Measurements from ENCODE around the gene FRAT1. TPM values are rescaled to one million over a fixed set of nuclear protein-coding genes. Genes with fewer than 3 reads are reported as not detected.

The FRAT1 gene
- total and polyA plus RNA-seq, 2 of the 13 experiments (the other 11 are each of a cell fraction or from before 2014, with no cell fraction given) = 1.7 to 2.3 TPM

DNA sequence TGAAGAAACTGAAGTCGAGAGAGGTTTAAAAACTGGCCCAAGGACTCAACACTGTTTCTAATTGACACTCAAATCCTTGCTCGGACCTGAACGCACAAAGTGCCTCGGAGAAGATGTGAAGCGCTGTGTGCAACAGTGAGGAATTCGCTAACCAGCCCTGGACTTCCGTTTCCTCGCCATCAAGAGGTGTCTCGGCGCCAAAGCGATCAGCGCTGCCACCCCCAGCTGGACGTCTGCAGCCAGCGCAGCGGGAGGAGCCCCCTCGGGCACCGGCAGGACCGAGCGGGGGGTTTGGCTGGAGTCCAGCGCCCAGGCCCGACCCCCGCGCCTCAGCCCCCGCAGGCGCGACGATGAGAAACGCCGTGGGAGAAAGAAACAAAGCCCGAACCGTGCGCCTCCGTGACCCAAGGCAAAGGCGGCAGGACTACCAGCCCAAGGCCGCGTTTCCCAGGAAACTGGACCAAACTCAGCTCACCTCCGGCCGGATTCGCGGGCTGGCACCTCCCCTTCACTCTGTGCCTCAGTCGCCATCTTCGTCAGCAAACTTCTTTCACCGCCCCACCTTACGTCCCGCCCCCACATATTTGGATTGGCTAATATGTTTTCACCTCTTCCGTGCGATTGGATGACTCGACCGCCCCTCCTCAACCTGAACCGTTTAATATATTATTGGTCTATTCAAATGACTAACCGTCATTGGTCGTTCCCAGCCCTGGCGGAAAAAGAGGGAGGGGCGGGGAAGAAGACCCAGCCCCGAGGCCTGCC is 26.8 kb upstream of the FRAT1 start, which contains the start of gene ARHGAP19 (continued):
- TF ChIP-seq E2F2 (CRISPR knock-in tag; IDR thresholded peaks at IDR 0.05; ENCODE audit: borderline replicate concordance) (no peak), ZNF513 (CRISPR knock-in tag; conservative IDR thresholded peaks at IDR 0.05) (0 out of 2 replicates have a peak, but pooled peaks have one; percentile 72), TBL1XR1 (IDR thresholded peaks at IDR 0.05; ENCODE audit: borderline replicate concordance, low read length, partially characterized antibody) (peak; percentile 19), ERF (CRISPR knock-in tag; IDR thresholded peaks at IDR 0.05) (peak; percentile 78; the same call in 1 of the 2 replicates), ZNF17 (CRISPR knock-in tag; IDR thresholded peaks at IDR 0.05) (no peak), DMAP1 (CRISPR knock-in tag; IDR thresholded peaks at IDR 0.05) (peak; percentile 64; the same call in 1 of the 2 replicates), THAP11 (CRISPR knock-in tag; IDR thresholded peaks at IDR 0.05) (peak; percentile 98), ZNF543 (CRISPR knock-in tag; IDR thresholded peaks at IDR 0.05) (no peak), HIVEP1 (CRISPR knock-in tag; IDR thresholded peaks at IDR 0.05) (peak; percentile 93), ETV6 (CRISPR knock-in tag; conservative IDR thresholded peaks at IDR 0.05) (0 out of 2 replicates have a peak, but pooled peaks have one; percentile 37), ZNF263 (CRISPR knock-in tag; IDR thresholded peaks at IDR 0.05) (peak; percentile 74), ZNF318 (CRISPR knock-in tag; IDR thresholded peaks at IDR 0.05) (no peak), HMGXB4 (CRISPR knock-in tag; IDR thresholded peaks at IDR 0.05; ENCODE audit: borderline replicate concordance in 1 of 2, low read depth in 1 of 2) (peak; percentile 76 to 77; a peak in 3 of 4 replicates), NFRKB (IDR thresholded peaks at IDR 0.05) (no peak)
- TF ChIP-seq, protein P1, sequence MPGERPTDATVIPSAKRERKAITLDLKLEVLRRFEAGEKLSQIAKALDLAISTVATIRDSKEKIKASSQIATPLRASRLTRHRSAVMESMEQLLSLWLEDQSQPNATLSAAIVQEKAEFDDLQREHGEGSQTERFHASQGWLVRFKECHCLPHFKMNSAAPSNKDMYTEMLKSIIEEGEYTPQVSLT (CRISPR knock-in tag; IDR thresholded peaks at IDR 0.05; ENCODE audit: borderline replicate concordance, low read depth) = no peak

All from HepG2 (cell line).